CD14-positive monocyte (primary cell): ENCODE measurements around the gene PLCB1. TPM values are rescaled to one million over a fixed set of nuclear protein-coding genes. Genes with fewer than 3 reads are reported as not detected.

Experiments used
- DNase-seq, 3 donors: peaks; one replicate each; pipeline ENCODE4 v3.0.0-alpha.2; 2011 to 2022
- H2AFZ ChIP-seq: 2 replicates; pipeline ENCODE4 v1.6.0; 2012; ENCODE audit warnings: mild to moderate bottlenecking, low read depth, low read length, inconsistent platforms; ENCODE audit not compliant: insufficient read depth, poor library complexity, severe bottlenecking
- H3K27ac ChIP-seq, 2 donors: 1 replicate in 1 of 2; 2 replicates in 1 of 2; pipeline ENCODE4 v1.5.1; 2012 to 2013; ENCODE audit warnings: low read length in 2 of 2, control low read depth in 1 of 2, inconsistent platforms in 1 of 2, low read depth in 1 of 2, mild to moderate bottlenecking in 1 of 2
- H3K27me3 ChIP-seq, 2 donors: one replicate each; pipeline versions ENCODE4 v1.6.0 to v1.6.1; 2011 to 2013; ENCODE audit warnings: low read length in 2 of 2; ENCODE audit not compliant: control insufficient read depth in 2 of 2, insufficient read depth in 2 of 2
- H3K36me3 ChIP-seq, 2 donors: replicated peaks in 1 of 2; 1 replicate in 1 of 2; 2 replicates in 1 of 2; pipeline versions ENCODE4 v1.5.1 to v1.6.1; 2012 to 2013; ENCODE audit warnings: low read length in 2 of 2, control low read depth in 1 of 2, inconsistent platforms in 1 of 2, mild to moderate bottlenecking in 1 of 2; ENCODE audit not compliant: insufficient read depth in 2 of 2, control insufficient read depth in 1 of 2
- H3K4me1 ChIP-seq, 2 donors: 1 replicate in 1 of 2; 2 replicates in 1 of 2; pipeline versions ENCODE4 v1.5.1 to v1.6.1; 2012 to 2013; ENCODE audit warnings: low read length in 2 of 2, control low read depth in 1 of 2, inconsistent platforms in 1 of 2, mild to moderate bottlenecking in 1 of 2, moderate library complexity in 1 of 2; ENCODE audit not compliant: insufficient read depth in 2 of 2, control insufficient read depth in 1 of 2
- H3K4me2 ChIP-seq: replicated peaks from 2 replicates; pipeline ENCODE3; 2012; ENCODE audit warnings: low read length, moderate library complexity, mild to moderate bottlenecking; ENCODE audit not compliant: poor library complexity, severe bottlenecking; ENCODE audit errors: extremely low read depth
- H3K4me3 ChIP-seq, 3 experiments: fragments of 200-600 bp in 1 of 3; sonication (generic) in 1 of 3; replicated peaks in 1 of 3; 1 replicate in 2 of 3; 2 replicates in 1 of 3; pipeline ENCODE4 v1.5.1; 2011 to 2013; ENCODE audit warnings: low read length in 3 of 3, mild to moderate bottlenecking in 3 of 3, control low read depth in 2 of 3, low read depth in 2 of 3, inconsistent platforms in 1 of 3, moderate library complexity in 1 of 3
- H3K79me2 ChIP-seq: 2 replicates; pipeline ENCODE4 v1.6.0; 2012; ENCODE audit warnings: mild to moderate bottlenecking, control low read depth, inconsistent platforms, low read length, moderate library complexity; ENCODE audit not compliant: insufficient read depth
- H3K9ac ChIP-seq: 2 replicates; pipeline ENCODE4 v1.6.0; 2017; ENCODE audit warnings: low read length, mild to moderate bottlenecking; ENCODE audit not compliant: insufficient read depth, poor library complexity, severe bottlenecking
- H3K9me3 ChIP-seq, 2 donors: replicated peaks in 1 of 2; 1 replicate in 1 of 2; 2 replicates in 1 of 2; pipeline versions ENCODE4 v1.5.1 to v1.6.1; 2012 to 2013; ENCODE audit warnings: low read length in 2 of 2, control low read depth in 1 of 2; ENCODE audit not compliant: control insufficient read depth in 1 of 2, insufficient read depth in 1 of 2
- H4K20me1 ChIP-seq: 2 replicates; pipeline ENCODE4 v1.6.0; 2012; ENCODE audit warnings: mild to moderate bottlenecking, low read length, control low read depth, moderate library complexity; ENCODE audit not compliant: insufficient read depth
- H3K27ac Mint-ChIP-seq, 7 donors: one replicate each; pipeline ENCODE4 v1.8.0; 2020; ENCODE audit warnings: mild to moderate bottlenecking in 7 of 7, mixed read lengths in 7 of 7, moderate library complexity in 6 of 7, inconsistent platforms in 2 of 7
- H3K27me3 Mint-ChIP-seq, 3 donors: one replicate each; pipeline ENCODE4 v1.8.0; 2021 to 2022; ENCODE audit warnings: low read depth in 3 of 3, mild to moderate bottlenecking in 3 of 3, mixed read lengths in 3 of 3, moderate library complexity in 3 of 3, inconsistent platforms in 1 of 3
- H3K36me3 Mint-ChIP-seq, 2 donors: one replicate each; pipeline ENCODE4 v1.8.0; 2020; ENCODE audit warnings: mixed read lengths in 2 of 2, inconsistent platforms in 1 of 2, mild to moderate bottlenecking in 1 of 2
- H3K4me1 Mint-ChIP-seq: one replicate; pipeline ENCODE4 v1.8.0; 2020; ENCODE audit warnings: mild to moderate bottlenecking, mixed read lengths
- H3K4me3 Mint-ChIP-seq, 2 donors: one replicate each; pipeline ENCODE4 v1.8.0; 2020; ENCODE audit warnings: mild to moderate bottlenecking in 2 of 2, mixed read lengths in 2 of 2, moderate library complexity in 1 of 2
- H3K9me3 Mint-ChIP-seq, 7 donors: one replicate each; pipeline ENCODE4 v1.8.0; 2020 to 2022; ENCODE audit warnings: mixed read lengths in 7 of 7, mild to moderate bottlenecking in 6 of 7, moderate library complexity in 6 of 7, inconsistent platforms in 2 of 7
- WGBS: methylation state at CpG from one replicate; pipeline ENCODE4 v1.1.5; 2013; ENCODE audit warnings: missing lambda C conversion rate; ENCODE audit not compliant: insufficient coverage; 5-methylcytosine and 5-hydroxymethylcytosine counted together
- intact Hi-C, 2 donors: fragments of 100-400 bp; cut with micrococcal nuclease; formaldehyde crosslinking; loops; one replicate each; pipeline versions ENCODE4 v1.15.0 to v1.15.1; 2023
- polyA plus RNA-seq, 3 donors: library from polyadenylated mRNA; depleted of rRNA in 1 of 3; unstranded in 2 of 3; stranded (reverse) in 1 of 3; fragments of 300-500 nt in 2 of 3; fragments of >200 nt in 1 of 3; fragmentation: Illumina TruSeq in 2 of 3; gene quantifications; 1 replicate in 2 of 3; 2 replicates in 1 of 3; pipeline ENCODE4 v1.2.3, GENCODE V29; 2012 to 2021
- TF ChIP-seq, protein P1 (sequence below): fragments of 200-600 bp; IDR thresholded peaks from one replicate; pipeline ENCODE4 v1.8.0; 2022; ENCODE audit warnings: antibody characterized with exemption, mild to moderate bottlenecking

PLCB1 gene
- polyA plus RNA-seq, 3 donors, result 8.6 to 16.4 (median 13.2) TPM

- H3K9ac ChIP-seq, result no peak overlapping the region
- no peaks in the 10 kb centered on the region for H3K4me1 ChIP-seq
- Mint-ChIP-seq H3K4me3 (no peak overlapping the region), H3K9me3 (no peaks in the 10 kb centered on the region), H3K27ac (no peak overlapping the region), H3K36me3 (peaks cover 3 to 6% of the 10 kb centered on the region in 2 donors), H3K4me1 (peaks cover 2% of the 10 kb centered on the region), H3K27me3 (no peaks in the 10 kb centered on the region)
- no peaks in the 10 kb centered on the region for H3K27me3 ChIP-seq
- H3K4me3 ChIP-seq, result no peak overlapping the region
- 0% methylated on average over 2 of the region's 7 CpGs for WGBS
- no peak for DNase-seq
- H3K27ac ChIP-seq, result no peak overlapping the region
- no peaks in the 10 kb centered on the region for H3K9me3 ChIP-seq
- no peaks in the 10 kb centered on the region for H3K36me3 ChIP-seq
- no peak overlapping the region for H3K4me2 ChIP-seq
- intact Hi-C loops, result no loop called here
- no peaks in the 10 kb centered on the region for H3K79me2 ChIP-seq
- TF ChIP-seq, protein P1, sequence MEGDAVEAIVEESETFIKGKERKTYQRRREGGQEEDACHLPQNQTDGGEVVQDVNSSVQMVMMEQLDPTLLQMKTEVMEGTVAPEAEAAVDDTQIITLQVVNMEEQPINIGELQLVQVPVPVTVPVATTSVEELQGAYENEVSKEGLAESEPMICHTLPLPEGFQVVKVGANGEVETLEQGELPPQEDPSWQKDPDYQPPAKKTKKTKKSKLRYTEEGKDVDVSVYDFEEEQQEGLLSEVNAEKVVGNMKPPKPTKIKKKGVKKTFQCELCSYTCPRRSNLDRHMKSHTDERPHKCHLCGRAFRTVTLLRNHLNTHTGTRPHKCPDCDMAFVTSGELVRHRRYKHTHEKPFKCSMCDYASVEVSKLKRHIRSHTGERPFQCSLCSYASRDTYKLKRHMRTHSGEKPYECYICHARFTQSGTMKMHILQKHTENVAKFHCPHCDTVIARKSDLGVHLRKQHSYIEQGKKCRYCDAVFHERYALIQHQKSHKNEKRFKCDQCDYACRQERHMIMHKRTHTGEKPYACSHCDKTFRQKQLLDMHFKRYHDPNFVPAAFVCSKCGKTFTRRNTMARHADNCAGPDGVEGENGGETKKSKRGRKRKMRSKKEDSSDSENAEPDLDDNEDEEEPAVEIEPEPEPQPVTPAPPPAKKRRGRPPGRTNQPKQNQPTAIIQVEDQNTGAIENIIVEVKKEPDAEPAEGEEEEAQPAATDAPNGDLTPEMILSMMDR, result no peak
- no peak overlapping the region for H2AFZ ChIP-seq
- H4K20me1 ChIP-seq, result no peaks in the 10 kb centered on the region
Observed at GRCh38 chr20:8812817-8813216, 680.8 kb downstream of the PLCB1 start.

DNA sequence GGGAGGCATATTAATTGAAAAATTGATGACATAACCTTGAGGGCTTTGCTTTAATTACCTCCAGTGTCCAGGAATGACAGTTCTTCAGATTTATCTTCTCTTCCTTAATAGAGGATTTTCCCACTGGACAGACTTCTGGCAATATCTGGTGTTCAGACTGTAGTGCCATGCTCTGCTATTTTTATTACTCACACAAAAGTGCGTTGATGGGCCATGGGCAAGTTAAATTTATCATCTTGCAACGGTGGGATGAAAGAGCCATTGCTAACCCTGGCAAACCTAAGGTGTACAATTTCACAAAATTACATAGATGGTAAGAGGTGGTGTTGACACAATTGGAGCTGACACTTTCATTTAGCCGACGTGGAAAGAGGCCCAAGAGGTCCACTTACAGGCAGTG, 683.1 kb downstream of the PLCB1 start:
- Histone ChIP-seq H3K9me3 (no peaks in the 10 kb centered on the region), H3K4me1 (no peaks in the 10 kb centered on the region), H3K79me2 (no peaks in the 10 kb centered on the region), H2AFZ (no peak overlapping the region), H3K27ac (no peak overlapping the region), H4K20me1 (no peaks in the 10 kb centered on the region), H3K36me3 (no peaks in the 10 kb centered on the region), H3K9ac (no peak overlapping the region), H3K27me3 (no peaks in the 10 kb centered on the region), H3K4me3 (no peak overlapping the region), H3K4me2 (no peak overlapping the region)
- intact Hi-C loops, result no loop called here
- peaks cover 0 to 2% of the 10 kb centered on the region in 2 donors for H3K36me3 Mint-ChIP-seq
- H3K4me3 Mint-ChIP-seq, result no peak overlapping the region
- TF ChIP-seq, protein P1, result no peak
- no peaks in the 10 kb centered on the region for H3K9me3 Mint-ChIP-seq
- no peak overlapping the region for H3K27ac Mint-ChIP-seq
- H3K4me1 Mint-ChIP-seq, result peaks cover 2% of the 10 kb centered on the region
- no CpG with 5 or more reads among the region's 4 CpGs for WGBS
- H3K27me3 Mint-ChIP-seq, result no peaks in the 10 kb centered on the region
- no peak for DNase-seq
